Activated naive CD4-positive, alpha-beta T cell treated with anti-CD3 and anti-CD28 coated beads, Interleukin-2, amount 10 ng/mL, durations not matched to agents 5 hours and 36 hours (primary cell): ENCODE measurements around the gene FCRL4. TPM values are rescaled to one million over a fixed set of nuclear protein-coding genes. Genes with fewer than 3 reads are reported as not detected.

Source experiments
- total RNA-seq, 2 experiments: library from RNA; stranded (reverse); gene quantifications; one replicate each; pipeline ENCODE4 v1.2.3, GENCODE V29; 2021

The FCRL4 gene
- total RNA-seq, result not detected

GRCh38 chr1:157597959-157598667, at the start of gene FCRL4:
Gene FCRL4 (minus strand): TSS chr1:157598085. CDS start chr1:157597944, 141 bp downstream.

DNA sequence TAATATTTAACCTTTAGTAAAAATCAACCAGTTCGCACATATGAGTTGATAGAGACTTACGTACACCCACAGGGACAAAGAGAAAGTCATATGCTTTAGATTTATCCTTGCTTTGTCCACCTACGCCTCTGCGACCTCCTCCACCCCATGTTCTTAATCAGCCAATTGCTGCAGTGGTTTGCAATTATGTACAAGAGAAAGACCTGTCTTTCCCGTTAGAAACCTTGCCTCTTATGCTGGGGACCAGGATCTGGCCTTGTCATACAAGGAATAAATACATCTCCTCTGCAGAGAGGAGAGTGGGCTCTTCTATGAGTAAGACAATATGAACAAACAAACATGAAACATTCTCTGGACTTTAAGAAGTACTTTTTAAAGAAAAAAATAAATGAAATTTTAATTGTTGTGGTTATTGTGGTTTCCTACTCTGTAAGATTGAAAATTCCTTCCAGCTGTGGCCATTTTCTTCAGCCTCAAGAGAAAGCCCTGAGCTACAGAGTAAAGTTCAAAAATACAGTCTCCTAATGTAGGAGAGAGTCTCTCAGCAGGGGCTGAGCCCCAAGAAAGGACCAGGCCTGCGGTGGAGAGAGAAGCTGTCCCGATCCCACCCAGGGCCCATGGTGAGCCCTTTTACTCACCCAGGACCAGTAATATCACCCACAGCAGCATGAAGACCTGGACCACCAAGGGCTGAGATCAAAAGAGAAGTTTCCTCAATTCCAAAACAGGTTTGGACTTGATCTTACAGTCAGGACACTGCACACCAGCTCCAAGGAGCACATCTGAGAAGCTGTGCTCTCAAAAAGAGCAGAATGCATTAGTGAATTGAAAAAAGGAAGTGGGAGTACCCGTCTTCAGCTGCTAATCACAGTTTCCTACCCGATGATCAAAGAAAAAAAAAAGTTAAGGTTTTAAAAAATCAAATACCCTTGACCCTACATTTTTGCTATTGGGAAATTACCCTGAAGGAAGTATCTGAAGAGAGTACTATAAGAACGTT, 45.9 kb downstream of the FCRL4 start, which contains the start of gene FCRL5:
Gene FCRL5 (minus strand): TSS at position 822 of the 1,000 bp plus-strand sequence. CDS start 153 bp downstream, at position 669.

Other genes with a start within 250 kb of the FCRL4 start
- under 1 TPM in 1 of 2 experiments, not detected in 1; 0.08 TPM for gene FCRL5, start 45.6 kb downstream of the FCRL4 start, total RNA-seq
- under 1 TPM in 1 of 2 experiments, not detected in 1; 0.05 TPM for gene FCRL3, start 102.7 kb upstream of the FCRL4 start, total RNA-seq
- not detected for gene FCRL2, start 179.0 kb upstream of the FCRL4 start, total RNA-seq
- gene FCRL1, start 222.0 kb upstream of the FCRL4 start, total RNA-seq, result not detected
- not detected for gene CD5L, start 243.7 kb upstream of the FCRL4 start, total RNA-seq